Memory B cell (primary cell): ENCODE results near the gene THOP1.

ENCODE experiments used
- ATAC-seq: fragments of 150-1000 bp; cut with Tn5 transposase; 2 replicates; pipeline ENCODE4 v1.10.0; 2021; ENCODE audit warnings: low read depth, mild to moderate bottlenecking, moderate library complexity
- DNase-seq, 2 donors: peaks; one replicate each; pipeline ENCODE4 v3.0.0; 2022; ENCODE audit warnings: low spot score in 2 of 2
- H3K27ac Mint-ChIP-seq: one replicate; pipeline ENCODE4 v1.8.0; 2022; ENCODE audit warnings: mild to moderate bottlenecking, moderate library complexity, mixed read lengths
- H3K27me3 Mint-ChIP-seq: one replicate; pipeline ENCODE4 v1.8.0; 2022; ENCODE audit warnings: mixed read lengths
- H3K36me3 Mint-ChIP-seq: one replicate; pipeline ENCODE4 v1.8.0; 2022; ENCODE audit warnings: mild to moderate bottlenecking, mixed read lengths
- H3K4me1 Mint-ChIP-seq: one replicate; pipeline ENCODE4 v1.8.0; 2022; ENCODE audit warnings: mixed read lengths
- H3K4me3 Mint-ChIP-seq: one replicate; pipeline ENCODE4 v1.8.0; 2022; ENCODE audit warnings: mild to moderate bottlenecking, moderate library complexity, mixed read lengths
- H3K9me3 Mint-ChIP-seq: one replicate; pipeline ENCODE4 v1.8.0; 2022; ENCODE audit warnings: mixed read lengths

THOP1 gene

DNA sequence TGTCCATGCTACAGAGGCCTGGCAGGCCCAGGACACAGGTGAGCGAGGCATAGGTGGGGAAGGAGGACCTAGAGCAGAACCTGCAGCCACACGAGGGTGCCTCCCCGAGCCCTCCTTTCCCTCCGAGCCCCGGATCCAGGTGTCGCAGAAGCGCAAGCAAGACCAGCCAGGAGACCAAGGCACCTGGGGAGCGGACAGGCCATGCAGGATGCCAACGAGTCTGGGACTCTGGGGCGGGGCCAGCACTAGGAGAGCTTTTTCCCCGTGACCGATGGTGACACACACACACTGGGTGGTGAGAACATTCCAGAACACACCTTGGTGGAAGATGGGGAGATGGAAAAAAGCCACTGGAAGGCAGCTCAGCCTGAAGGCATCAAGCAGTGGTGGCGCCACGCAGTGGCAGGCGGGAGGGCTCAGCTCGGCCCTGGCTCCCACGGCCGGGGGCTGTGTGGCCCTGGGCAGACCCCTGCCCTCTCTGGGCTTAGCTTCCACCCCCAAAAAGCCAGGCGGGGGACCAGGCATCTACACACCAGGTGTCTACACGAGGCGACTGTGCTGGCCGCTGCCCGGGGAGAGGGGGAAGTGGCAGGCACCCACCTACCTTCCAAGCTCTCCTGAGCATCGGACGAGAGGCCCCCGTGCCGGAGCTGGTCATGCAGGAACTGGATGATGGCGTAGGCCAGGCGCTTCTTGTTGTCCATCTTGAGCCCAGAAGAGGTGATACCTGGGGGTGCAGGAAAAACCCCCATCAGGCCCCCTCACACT, 16.8 kb upstream of the THOP1 start:
- no peaks in the 10 kb centered on the region for H3K9me3 Mint-ChIP-seq
- H3K27me3 Mint-ChIP-seq = no peaks in the 10 kb centered on the region
- H3K4me1 Mint-ChIP-seq = no peaks in the 10 kb centered on the region
- ATAC-seq (no peak), DNase-seq (no peak)
- H3K4me3 Mint-ChIP-seq = no peak overlapping the region
- H3K27ac Mint-ChIP-seq = no peak overlapping the region
- H3K36me3 Mint-ChIP-seq = peaks cover 7% of the 10 kb centered on the region

DNA sequence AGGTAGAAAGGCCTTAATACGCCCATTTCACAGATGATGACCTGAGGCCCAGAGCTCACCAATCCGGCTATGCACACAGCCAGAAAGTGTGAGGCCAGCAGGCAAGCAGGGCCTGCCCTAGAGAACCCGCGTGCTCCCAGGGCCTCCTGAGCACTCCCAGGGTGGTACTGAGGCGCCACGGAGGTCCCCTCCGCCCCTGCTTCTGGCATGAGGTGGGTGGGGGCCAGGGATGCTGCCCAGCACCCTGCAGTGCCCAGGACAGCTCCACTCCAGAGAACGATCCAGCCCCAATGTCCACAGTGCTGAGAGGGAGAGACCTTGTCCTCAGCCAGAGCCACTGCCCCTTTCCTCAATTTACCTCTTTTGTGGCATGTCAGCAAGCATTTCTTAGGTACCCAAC, 16.1 kb upstream of the THOP1 start:
- H3K27ac Mint-ChIP-seq = no peak overlapping the region

DNA sequence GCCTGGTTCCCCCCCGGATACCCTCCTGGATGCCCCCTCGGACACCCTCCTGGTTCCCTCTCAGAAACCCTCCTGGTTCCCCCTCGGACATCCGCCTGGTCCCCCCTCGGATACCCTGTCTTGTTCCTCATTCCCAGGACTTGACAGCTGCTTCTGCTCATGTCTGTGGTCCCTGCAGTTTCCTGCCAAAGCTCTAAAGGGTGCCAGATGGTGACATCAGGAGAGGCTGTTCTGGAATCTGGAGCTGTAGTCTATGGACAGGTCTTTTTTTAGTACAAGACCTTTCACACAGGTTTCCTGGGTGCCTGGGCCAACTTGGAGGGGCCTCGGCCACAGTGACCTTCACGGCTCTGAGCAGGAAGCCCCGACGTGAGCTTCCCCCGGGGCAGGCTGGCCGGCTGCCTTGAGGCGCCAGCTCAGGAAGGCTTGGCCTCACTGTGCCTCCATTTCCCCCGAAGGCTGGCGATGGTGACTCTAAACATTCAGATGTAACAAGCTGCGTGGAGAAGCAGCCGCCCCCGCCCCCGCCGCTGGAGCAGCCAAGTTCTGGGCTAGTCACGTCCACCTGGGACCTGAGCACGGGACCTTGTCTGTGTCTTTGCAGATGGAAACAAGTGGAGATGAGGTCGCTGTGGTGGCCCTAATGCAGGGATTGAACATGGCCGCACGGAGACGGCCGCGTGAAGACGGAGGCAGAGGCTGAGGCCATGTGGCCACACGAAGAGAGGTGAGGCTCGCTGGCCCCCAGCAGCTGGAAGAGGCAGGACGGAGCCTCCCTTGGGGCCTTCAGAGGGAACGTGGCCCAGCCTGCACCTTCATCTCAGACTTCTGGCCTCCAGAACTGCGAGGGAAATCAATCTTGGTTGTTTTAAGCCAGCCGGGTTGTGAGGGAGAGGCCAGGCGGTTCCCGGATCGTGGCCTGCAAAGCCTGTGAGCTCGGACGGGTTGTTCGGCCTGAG, 15.0 kb upstream of the THOP1 start:
- DNase-seq (no peak), ATAC-seq (no peak)
- Mint-ChIP-seq H3K9me3 (no peaks in the 10 kb centered on the region), H3K36me3 (peaks cover 2% of the 10 kb centered on the region), H3K4me3 (no peak overlapping the region), H3K27ac (no peak overlapping the region), H3K27me3 (no peaks in the 10 kb centered on the region), H3K4me1 (peaks cover 4% of the 10 kb centered on the region)

More for the DNA sequence above, 16.1 kb upstream of the THOP1 start:
- Mint-ChIP-seq H3K9me3 (no peaks in the 10 kb centered on the region), H3K4me1 (no peaks in the 10 kb centered on the region), H3K27me3 (no peaks in the 10 kb centered on the region), H3K4me3 (no peak overlapping the region), H3K36me3 (peaks cover 7% of the 10 kb centered on the region)
- ATAC-seq = no peak
- no peak for DNase-seq

DNA sequence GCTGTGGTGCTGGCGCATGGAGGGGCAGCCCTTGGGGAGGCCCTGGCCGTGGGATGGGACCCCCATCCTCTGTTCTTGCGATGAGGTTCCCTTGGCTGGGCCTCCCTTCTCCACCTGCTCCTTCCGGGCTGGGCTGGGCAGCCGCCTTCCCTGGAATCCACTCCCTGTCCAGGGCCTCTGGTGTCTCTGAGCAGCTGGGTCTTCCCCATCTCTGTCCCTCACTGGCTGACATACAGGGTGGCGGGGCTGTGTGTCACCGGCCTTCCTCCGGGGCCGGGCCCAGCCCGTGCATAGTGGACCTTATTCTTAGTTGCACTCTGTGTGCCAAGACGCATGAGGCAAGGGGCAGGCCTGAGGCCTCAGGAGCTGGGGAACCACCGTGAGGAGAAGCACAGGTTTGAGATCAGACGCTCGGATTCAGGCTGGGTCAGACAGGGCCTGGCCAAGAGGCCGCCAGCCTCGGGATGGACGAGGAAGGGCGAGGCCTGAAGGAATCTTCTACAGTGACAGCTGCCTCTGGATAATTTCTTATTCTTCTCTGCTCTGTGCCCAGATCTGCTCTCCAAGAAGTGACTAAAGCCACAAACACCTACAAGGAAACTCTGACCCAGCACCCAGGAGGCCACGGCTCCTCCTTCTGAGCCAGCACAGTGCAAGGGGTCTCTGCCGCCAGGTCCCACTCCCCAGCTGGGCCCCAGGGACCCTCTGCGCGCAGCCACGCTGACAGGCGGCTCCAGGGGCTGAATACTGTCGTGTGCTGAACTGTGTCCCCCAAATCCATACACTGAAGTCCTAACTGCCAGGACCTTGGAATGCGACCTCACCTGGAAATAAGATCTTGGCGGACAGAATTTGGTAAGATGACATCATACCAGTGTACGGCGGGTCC, 13.3 kb upstream of the THOP1 start:
- ATAC-seq (no peak), DNase-seq (no peak)
- no peak overlapping the region for H3K4me3 Mint-ChIP-seq
- H3K27me3 Mint-ChIP-seq = no peaks in the 10 kb centered on the region
- peaks cover 11% of the 10 kb centered on the region for H3K4me1 Mint-ChIP-seq
- H3K9me3 Mint-ChIP-seq = no peaks in the 10 kb centered on the region
- no peaks in the 10 kb centered on the region for H3K36me3 Mint-ChIP-seq
- H3K27ac Mint-ChIP-seq = no peak overlapping the region

DNA sequence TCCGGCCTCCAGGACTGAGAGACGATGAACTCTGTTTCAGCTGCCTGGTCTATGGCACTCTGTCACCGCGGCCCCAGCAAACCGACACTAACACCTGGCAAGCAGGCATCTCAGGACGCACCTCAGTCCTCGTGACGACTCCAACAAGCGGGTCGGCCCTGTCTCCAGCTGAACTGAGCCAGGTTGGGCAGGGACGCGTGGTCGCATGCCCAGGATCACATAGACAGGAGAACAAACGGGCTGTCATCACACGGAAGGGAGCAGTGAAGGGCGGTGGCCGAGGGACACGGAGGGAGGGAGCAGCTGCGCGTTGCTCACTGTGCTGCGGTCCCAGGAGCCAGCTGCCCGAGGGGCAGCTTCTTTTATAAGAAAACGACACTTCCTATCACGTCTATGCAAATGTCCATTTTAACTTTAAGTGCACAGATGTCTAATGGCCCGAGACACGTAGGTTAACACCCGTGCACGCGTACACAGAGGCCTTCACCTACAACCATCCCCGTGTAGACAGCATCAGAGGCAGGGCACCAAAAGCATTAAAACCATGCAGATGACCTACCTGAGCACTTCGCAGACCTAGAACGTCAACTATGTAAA, 11.1 kb upstream of the THOP1 start:
- Mint-ChIP-seq H3K4me1 (peaks cover 11% of the 10 kb centered on the region), H3K36me3 (no peaks in the 10 kb centered on the region), H3K27ac (no peak overlapping the region), H3K4me3 (no peak overlapping the region), H3K27me3 (no peaks in the 10 kb centered on the region), H3K9me3 (no peaks in the 10 kb centered on the region)
- ATAC-seq (no peak), DNase-seq (no peak)

DNA sequence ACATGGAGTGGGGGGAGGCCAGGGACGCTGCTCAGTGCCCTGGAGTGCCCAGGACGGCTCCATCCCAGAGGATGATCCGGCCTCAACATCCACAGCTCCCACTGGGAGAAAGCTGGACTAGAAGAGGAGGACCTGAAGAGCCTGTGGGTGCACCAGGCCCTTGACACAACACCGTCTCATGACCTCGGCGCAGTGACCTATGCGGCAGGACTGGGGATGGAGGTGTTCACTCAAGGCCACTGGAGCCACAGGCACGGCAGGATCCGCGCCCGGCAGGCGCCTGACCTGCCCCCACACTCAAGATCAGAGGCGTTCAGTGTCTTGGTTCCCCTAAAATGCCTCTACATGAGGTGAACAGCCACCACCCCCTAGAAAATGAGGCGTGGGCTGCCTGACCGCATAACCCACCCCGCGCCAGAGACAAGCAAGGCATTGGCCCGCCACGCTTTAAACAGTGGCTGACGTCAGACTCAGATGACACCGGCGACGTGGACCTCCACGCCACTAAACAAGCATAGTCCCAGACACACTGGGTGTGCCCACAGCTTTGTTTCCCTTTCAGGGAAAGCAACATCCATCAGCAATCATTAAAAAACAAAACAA, 10.2 kb upstream of the THOP1 start:
- Mint-ChIP-seq H3K9me3 (no peaks in the 10 kb centered on the region), H3K4me1 (peaks cover 11% of the 10 kb centered on the region), H3K36me3 (no peaks in the 10 kb centered on the region), H3K4me3 (peak overlapping the region; percentile 78), H3K27me3 (no peaks in the 10 kb centered on the region), H3K27ac (peak overlapping the region; percentile 94)
- ATAC-seq = no peak
- no peak for DNase-seq

DNA sequence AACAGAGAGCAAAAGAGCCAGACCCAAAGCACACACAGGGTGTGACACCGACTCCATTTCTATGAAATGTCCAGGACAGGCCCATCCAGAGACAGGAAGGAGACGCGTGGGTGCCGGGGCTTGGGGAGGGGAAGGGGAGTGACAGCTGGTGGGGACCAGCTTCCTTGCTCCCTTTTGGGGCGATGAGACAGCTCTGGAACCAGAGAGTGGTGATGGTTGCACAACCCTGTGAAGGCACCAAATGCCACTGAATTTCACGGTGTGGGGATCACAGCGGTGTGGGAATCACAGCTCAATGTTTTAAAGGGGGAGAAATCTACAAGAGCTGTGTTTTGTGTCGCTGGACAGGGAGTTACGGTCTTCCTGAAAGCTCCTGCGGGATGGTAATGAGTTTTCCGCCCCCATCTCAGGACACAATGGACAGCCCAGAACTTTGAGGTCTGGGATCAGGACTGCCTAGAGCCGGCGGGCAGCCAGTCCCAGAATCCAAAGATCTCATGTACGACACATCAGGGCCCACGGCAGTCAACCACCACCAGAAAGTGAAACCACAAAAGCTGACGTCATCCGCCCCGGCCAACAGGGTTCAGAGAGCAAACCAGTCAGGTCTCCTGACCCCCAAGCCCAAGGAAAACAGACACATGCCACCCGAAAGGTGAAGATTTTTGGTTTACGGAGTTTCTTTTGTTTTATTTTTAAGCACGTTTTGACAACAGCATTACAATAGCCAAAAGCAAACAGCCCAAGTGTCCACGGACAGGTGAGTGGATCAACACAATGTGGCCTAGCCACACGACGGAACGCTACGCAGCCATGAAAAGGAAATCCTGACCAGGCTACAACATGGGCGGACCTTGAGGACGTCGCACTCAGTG, 9.5 kb upstream of the THOP1 start:
- H3K27me3 Mint-ChIP-seq = no peaks in the 10 kb centered on the region
- DNase-seq (peak in 1 of 2 donors; percentile 28), ATAC-seq (peak; percentile 84)
- H3K9me3 Mint-ChIP-seq = no peaks in the 10 kb centered on the region
- H3K27ac Mint-ChIP-seq = peak overlapping the region; percentile 94
- H3K4me3 Mint-ChIP-seq = peak overlapping the region; percentile 78
- no peaks in the 10 kb centered on the region for H3K36me3 Mint-ChIP-seq
- peaks cover 18% of the 10 kb centered on the region for H3K4me1 Mint-ChIP-seq

DNA sequence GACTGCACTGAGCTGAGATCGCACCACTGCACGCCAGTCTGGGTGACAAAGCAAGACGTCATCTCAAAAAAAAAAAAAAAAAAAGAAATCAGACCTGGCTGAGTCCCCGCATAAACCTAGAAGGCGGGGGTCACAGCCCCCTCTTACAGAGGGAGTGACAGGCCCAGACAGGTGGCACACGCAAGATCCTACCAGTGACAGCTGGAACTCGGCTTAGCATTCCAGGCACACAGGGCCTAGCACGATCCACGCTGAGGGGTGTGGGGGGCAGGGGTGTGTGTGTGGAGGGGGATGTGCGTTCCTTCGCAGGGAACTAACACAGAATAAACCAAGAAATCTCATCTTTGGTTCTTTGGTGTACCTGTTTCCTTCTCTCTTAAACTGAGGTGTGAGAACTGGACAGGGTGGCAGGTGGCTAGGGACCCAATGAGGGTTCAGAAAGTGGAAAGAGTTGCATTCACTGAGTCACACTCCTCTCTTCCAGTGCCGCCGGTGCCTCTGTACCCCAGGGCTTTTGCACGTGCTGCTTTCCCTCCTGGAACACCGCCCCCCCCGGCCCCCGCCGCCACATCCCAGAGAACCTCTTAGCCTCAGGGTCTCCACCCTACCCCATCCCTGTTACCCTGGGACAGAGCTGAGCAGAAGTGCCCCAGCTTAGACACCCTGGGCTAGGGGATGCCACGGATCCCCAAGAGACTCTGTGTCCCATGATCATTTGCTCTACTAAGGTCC, 7.2 kb upstream of the THOP1 start:
- ATAC-seq (no peak), DNase-seq (no peak)
- no peak overlapping the region for H3K27ac Mint-ChIP-seq
- no peaks in the 10 kb centered on the region for H3K27me3 Mint-ChIP-seq
- H3K4me3 Mint-ChIP-seq = no peak overlapping the region
- peaks cover 24% of the 10 kb centered on the region for H3K4me1 Mint-ChIP-seq
- no peaks in the 10 kb centered on the region for H3K36me3 Mint-ChIP-seq
- H3K9me3 Mint-ChIP-seq = no peaks in the 10 kb centered on the region

DNA sequence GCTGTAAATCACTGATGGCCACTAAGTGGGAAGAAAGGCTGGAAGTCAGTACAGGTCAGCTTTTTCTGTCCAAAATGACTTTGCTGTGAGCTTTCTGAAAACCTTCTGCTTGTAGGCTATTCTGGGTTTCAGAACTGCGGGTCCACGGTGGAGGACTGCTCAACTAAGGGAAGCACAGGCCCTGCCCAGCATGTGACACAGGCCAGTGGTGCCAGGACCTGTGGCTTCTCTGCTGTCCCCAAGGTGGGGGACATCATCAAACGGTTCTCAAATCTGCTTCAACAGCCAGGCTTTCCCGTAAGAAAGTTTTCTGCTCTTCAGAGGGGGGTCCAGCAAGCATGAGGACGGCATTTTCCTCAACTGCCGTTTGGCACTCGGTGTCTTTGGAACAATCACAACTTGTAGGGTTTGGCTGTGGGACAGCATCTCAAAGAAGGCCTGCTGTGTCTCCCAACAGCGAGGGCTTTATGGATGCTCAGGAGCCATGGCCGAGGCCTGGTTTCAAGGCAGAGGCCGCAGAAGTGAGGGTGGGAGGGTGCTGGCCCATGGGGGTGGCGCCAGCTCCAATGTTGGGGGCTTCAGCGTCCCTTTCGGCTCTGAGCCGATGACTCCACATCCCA, 6.1 kb upstream of the THOP1 start:
- peaks cover 27% of the 10 kb centered on the region for H3K4me1 Mint-ChIP-seq
- no peaks in the 10 kb centered on the region for H3K27me3 Mint-ChIP-seq
- no peaks in the 10 kb centered on the region for H3K9me3 Mint-ChIP-seq
- H3K27ac Mint-ChIP-seq = peak overlapping the region; percentile 38
- DNase-seq (no peak), ATAC-seq (no peak)
- no peak overlapping the region for H3K4me3 Mint-ChIP-seq
- H3K36me3 Mint-ChIP-seq = no peaks in the 10 kb centered on the region

DNA sequence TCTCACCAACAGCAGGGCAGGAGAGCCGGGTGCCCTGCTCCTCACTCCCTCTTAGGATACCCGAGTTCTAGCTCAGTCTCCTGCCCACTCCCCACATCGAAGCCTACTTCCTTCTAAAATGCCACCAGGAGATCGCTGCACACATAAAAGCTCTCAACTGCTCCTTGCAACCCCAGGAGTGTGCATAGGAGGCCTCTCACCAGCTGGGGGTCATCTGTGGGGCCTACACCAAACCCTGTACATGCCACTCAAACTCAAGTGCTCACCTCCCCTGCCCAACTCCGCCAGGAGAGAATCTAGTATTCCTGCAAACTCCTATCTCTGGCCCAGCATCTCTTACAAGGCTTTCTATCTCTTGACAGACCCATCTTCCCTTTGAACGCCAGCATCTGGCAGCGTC, 5.0 kb upstream of the THOP1 start:
- Mint-ChIP-seq H3K36me3 (no peaks in the 10 kb centered on the region), H3K4me3 (no peak overlapping the region), H3K27me3 (no peaks in the 10 kb centered on the region), H3K9me3 (no peaks in the 10 kb centered on the region), H3K27ac (peak overlapping the region; percentile 17), H3K4me1 (peaks cover 24% of the 10 kb centered on the region)
- ATAC-seq (no peak), DNase-seq (no peak)

DNA sequence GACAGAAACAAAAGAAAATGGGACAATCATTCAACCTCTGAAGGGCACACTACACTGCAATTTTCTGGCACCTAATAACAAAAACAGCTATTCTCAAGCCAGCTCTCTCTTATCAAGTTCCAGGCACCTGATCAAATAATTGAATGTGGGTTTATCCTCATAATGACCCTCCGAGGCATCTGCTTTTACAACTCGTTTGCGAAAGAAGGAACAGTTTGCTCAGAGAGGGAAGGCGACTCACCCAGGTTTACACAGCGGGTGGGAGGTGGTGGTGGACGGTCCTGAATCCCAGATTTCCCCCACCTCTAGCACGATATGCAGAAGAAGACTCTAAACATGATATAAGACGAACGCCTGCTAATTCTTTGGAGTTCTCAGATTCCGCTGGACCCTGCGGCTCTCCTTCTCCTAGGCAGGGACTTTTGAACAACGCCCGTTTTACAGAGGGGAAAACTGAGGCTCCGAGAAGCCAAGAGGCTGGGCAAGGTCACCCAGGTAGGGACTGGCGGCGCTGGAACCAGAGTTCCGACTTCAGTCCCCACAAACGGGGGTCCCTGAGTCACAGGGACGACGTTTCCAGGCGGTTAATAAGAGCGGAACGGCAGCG, 2.9 kb upstream of the THOP1 start:
- ATAC-seq = no peak
- no peaks in the 10 kb centered on the region for H3K9me3 Mint-ChIP-seq
- H3K27ac Mint-ChIP-seq = peak overlapping the region; percentile 88
- H3K4me1 Mint-ChIP-seq = peaks cover 27% of the 10 kb centered on the region
- DNase-seq = no peak
- no peaks in the 10 kb centered on the region for H3K27me3 Mint-ChIP-seq
- no peaks in the 10 kb centered on the region for H3K36me3 Mint-ChIP-seq
- peak overlapping the region; percentile 85 for H3K4me3 Mint-ChIP-seq
